Cardiac fibroblast (primary cell): ENCODE data around the gene OTOGL.

Source experiments
- DNase-seq, 2 donors: peaks; one replicate each; pipeline versions ENCODE4 v3.0.0 to v3.0.0-alpha.2; 2010; ENCODE audit warnings: low read depth in 2 of 2
- H3K4me3 ChIP-seq, 2 donors: replicated peaks in 1 of 2; 1 replicate in 1 of 2; 2 replicates in 1 of 2; pipeline ENCODE4 v1.5.1; 2011; ENCODE audit warnings: low read depth in 2 of 2, low read length in 2 of 2, mild to moderate bottlenecking in 2 of 2, moderate library complexity in 1 of 2
- CTCF ChIP-seq: IDR thresholded peaks from one replicate; pipeline ENCODE4 v1.5.1; 2011; ENCODE audit warnings: low read depth, mild to moderate bottlenecking, low read length, inconsistent platforms

Gene OTOGL

GRCh38 chr12:80190001-80190400 is 90.7 kb downstream of the OTOGL start:
- DNase-seq, result peak; percentile 15 to 41
- H3K4me3 ChIP-seq, result no peak overlapping the region
- TF ChIP-seq CTCF, result no peak

- no peak overlapping the region for H3K4me3 ChIP-seq
- no peak for TF ChIP-seq CTCF
- no peak for DNase-seq
Observed at GRCh38 chr12:80192087-80192486, 92.8 kb downstream of the OTOGL start.

GRCh38 chr12:80193865-80194264 is 94.5 kb downstream of the OTOGL start:
- no peak overlapping the region for H3K4me3 ChIP-seq
- no peak for TF ChIP-seq CTCF
- no peak for DNase-seq

GRCh38 chr12:80195074-80195726 is 95.9 kb downstream of the OTOGL start:
- DNase-seq, result peak; percentile 77 to 79
- H3K4me3 ChIP-seq, result no peak overlapping the region
- TF ChIP-seq CTCF, result peak; percentile 83

GRCh38 chr12:80195737-80196136 is 96.4 kb downstream of the OTOGL start:
- no peak for DNase-seq
- TF ChIP-seq CTCF, result no peak
- H3K4me3 ChIP-seq, result no peak overlapping the region

GRCh38 chr12:80196419-80196818 is 97.1 kb downstream of the OTOGL start:
- DNase-seq, result no peak
- no peak for TF ChIP-seq CTCF
- H3K4me3 ChIP-seq, result no peak overlapping the region

- DNase-seq, result no peak
- no peak for TF ChIP-seq CTCF
Observed at GRCh38 chr12:80198782-80199337, 99.5 kb downstream of the OTOGL start.

More at GRCh38 chr12:80198782-80199337, 99.5 kb downstream of the OTOGL start:
- no peak overlapping the region for H3K4me3 ChIP-seq
